Measurements from ENCODE around the gene EVA1A. TPM values are rescaled to one million over a fixed set of nuclear protein-coding genes. Genes with fewer than 3 reads are reported as not detected.
A peak's percentile ranks its signal among the peaks of the same experiment; 100 is the strongest.

The EVA1A gene
- total RNA-seq, 1 donor from 2014 or later = 19.0 TPM

GRCh38 chr2:75494137-75494769 lies 66.5 kb downstream of the EVA1A start:
- Histone ChIP-seq H3K79me2 (ENCODE audit: insufficient read depth, low read length) (peaks cover 61% of the 10 kb centered on the region), H4K20me1 (ENCODE audit: insufficient read depth, low read length) (peaks cover 50% of the 10 kb centered on the region), H3K4me2 (ENCODE audit: low read length) (no peak overlapping the region), H3K27ac (ENCODE audit: low read depth, low read length) (no peak overlapping the region), H3K27me3 (ENCODE audit: insufficient read depth, low read length) (no peaks in the 10 kb centered on the region), H2AFZ (ENCODE audit: low read depth, low read length) (no peak overlapping the region), H3K4me3 (ENCODE audit: insufficient read depth, low read depth, low read length) (no peak overlapping the region), H3K4me1 (ENCODE audit: insufficient read depth, low read length) (peaks cover 5% of the 10 kb centered on the region), H3K9me3 (ENCODE audit: insufficient read depth, low read depth, low read length) (no peaks in the 10 kb centered on the region), H3K9ac (ENCODE audit: low read length) (no peak overlapping the region), H3K36me3 (ENCODE audit: insufficient read depth, low read length) (peaks cover 22% of the 10 kb centered on the region)
- TF ChIP-seq EZH2 (IDR thresholded peaks at IDR 0.05; ENCODE audit: insufficient read depth, low read length) (no peak), CTCF (IDR thresholded peaks at IDR 0.05; ENCODE audit: insufficient read depth, low read depth, low read length) (no peak)
- Mint-ChIP-seq H3K9me3 (ENCODE audit: unreplicated experiment) (no peaks in the 10 kb centered on the region), H3K27me3 (ENCODE audit: low read depth, unreplicated experiment) (no peaks in the 10 kb centered on the region), H3K27ac (ENCODE audit: unreplicated experiment) (no peak overlapping the region), H3K4me1 (ENCODE audit: low read depth, unreplicated experiment) (peaks cover 3% of the 10 kb centered on the region), H3K36me3 (ENCODE audit: low read depth, unreplicated experiment) (peaks cover 20% of the 10 kb centered on the region), H3K4me3 (ENCODE audit: unreplicated experiment) (no peak overlapping the region)
- no peak for DNase-seq (ENCODE audit: low read depth)
- FAIRE-seq = no peak

DNA sequence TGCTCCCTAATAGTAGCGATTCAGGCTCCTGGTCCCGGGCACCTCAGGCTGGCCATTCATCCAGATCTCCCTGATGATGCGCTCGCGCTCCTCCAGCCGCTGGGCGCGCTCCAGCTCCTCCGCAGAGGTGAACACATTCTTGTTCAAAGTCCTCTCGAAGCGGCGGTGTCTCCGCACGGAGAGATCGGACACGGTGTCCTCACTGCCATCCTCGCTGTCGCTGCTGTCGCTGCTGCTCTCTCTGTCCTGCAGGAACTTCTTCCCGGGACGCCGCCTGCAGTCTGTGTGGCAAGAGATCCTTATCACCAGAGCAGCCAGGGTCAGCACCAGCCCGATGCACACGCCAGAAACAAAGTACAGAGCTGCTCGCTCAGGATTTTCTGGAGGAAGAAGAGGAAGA lies 67.5 kb downstream of the EVA1A start:
- no peaks in the 10 kb centered on the region for H3K9me3 Mint-ChIP-seq (ENCODE audit: unreplicated experiment)
- no peak overlapping the region for H3K4me3 ChIP-seq (ENCODE audit: insufficient read depth, low read depth, low read length)
- FAIRE-seq = no peak
- H3K27me3 ChIP-seq (ENCODE audit: insufficient read depth, low read length) = no peaks in the 10 kb centered on the region
- H3K4me1 Mint-ChIP-seq (ENCODE audit: low read depth, unreplicated experiment) = peaks cover 3% of the 10 kb centered on the region
- H3K4me2 ChIP-seq (ENCODE audit: low read length) = no peak overlapping the region
- no peaks in the 10 kb centered on the region for H3K27me3 Mint-ChIP-seq (ENCODE audit: low read depth, unreplicated experiment)
- TF ChIP-seq CTCF (IDR thresholded peaks at IDR 0.05; ENCODE audit: insufficient read depth, low read depth, low read length) (no peak), EZH2 (IDR thresholded peaks at IDR 0.05; ENCODE audit: insufficient read depth, low read length) (no peak)
- peaks cover 46% of the 10 kb centered on the region for H4K20me1 ChIP-seq (ENCODE audit: insufficient read depth, low read length)
- no peak overlapping the region for H3K27ac Mint-ChIP-seq (ENCODE audit: unreplicated experiment)
- peaks cover 22% of the 10 kb centered on the region for H3K36me3 ChIP-seq (ENCODE audit: insufficient read depth, low read length)
- H2AFZ ChIP-seq (ENCODE audit: low read depth, low read length) = no peak overlapping the region
- DNase-seq (ENCODE audit: low read depth) = no peak
- no peak overlapping the region for H3K4me3 Mint-ChIP-seq (ENCODE audit: unreplicated experiment)
- H3K27ac ChIP-seq (ENCODE audit: low read depth, low read length) = no peak overlapping the region
- H3K9me3 ChIP-seq (ENCODE audit: insufficient read depth, low read depth, low read length) = no peaks in the 10 kb centered on the region
- H3K9ac ChIP-seq (ENCODE audit: low read length) = no peak overlapping the region
- peaks cover 51% of the 10 kb centered on the region for H3K79me2 ChIP-seq (ENCODE audit: insufficient read depth, low read length)
- H3K36me3 Mint-ChIP-seq (ENCODE audit: low read depth, unreplicated experiment) = peaks cover 22% of the 10 kb centered on the region
- H3K4me1 ChIP-seq (ENCODE audit: insufficient read depth, low read length) = peaks cover 5% of the 10 kb centered on the region

DNA sequence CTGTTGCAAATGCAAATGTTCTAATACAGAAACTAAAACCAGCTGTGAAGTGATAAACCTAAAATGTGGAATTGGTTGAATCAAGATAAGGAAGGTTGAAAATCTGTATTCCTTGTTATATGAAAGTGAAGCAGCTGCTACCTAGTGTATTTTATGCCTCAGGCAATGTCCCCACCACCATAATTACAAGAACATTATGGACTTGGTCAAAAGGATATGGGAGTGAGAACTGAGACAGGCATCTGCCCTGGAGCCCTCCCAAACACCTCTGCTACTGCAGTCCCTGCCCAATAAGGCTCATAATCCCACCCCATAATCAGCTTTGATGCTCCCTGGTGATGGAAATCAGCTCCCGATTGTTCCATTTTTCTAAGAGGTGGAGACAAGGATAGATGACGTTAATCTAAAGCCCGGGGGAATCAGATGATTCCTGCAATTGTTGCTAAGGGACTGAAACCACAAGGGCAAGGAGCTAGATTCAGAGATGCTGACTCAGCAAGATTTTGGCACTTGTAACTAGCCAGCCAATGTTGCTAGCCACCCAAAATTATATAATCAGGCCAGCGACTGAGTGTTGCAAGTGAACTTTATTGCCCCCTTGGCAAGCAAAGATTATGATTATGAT lies 69.5 kb downstream of the EVA1A start:
- peaks cover 31% of the 10 kb centered on the region for H3K79me2 ChIP-seq (ENCODE audit: insufficient read depth, low read length)
- H4K20me1 ChIP-seq (ENCODE audit: insufficient read depth, low read length) = peaks cover 41% of the 10 kb centered on the region
- H3K27ac ChIP-seq (ENCODE audit: low read depth, low read length) = no peak overlapping the region
- H3K9ac ChIP-seq (ENCODE audit: low read length) = no peak overlapping the region
- H3K4me1 ChIP-seq (ENCODE audit: insufficient read depth, low read length) = peaks cover 5% of the 10 kb centered on the region
- peaks cover 3% of the 10 kb centered on the region for H3K9me3 Mint-ChIP-seq (ENCODE audit: unreplicated experiment)
- no peak for TF ChIP-seq CTCF (IDR thresholded peaks at IDR 0.05; ENCODE audit: insufficient read depth, low read depth, low read length)
- TF ChIP-seq EZH2 (IDR thresholded peaks at IDR 0.05; ENCODE audit: insufficient read depth, low read length) = no peak
- H3K27me3 ChIP-seq (ENCODE audit: insufficient read depth, low read length) = no peaks in the 10 kb centered on the region
- H2AFZ ChIP-seq (ENCODE audit: low read depth, low read length) = no peak overlapping the region
- H3K4me3 ChIP-seq (ENCODE audit: insufficient read depth, low read depth, low read length) = no peak overlapping the region
- H3K4me3 Mint-ChIP-seq (ENCODE audit: unreplicated experiment) = no peak overlapping the region
- no peaks in the 10 kb centered on the region for H3K27me3 Mint-ChIP-seq (ENCODE audit: low read depth, unreplicated experiment)
- DNase-seq (ENCODE audit: low read depth) (peak; percentile 95), FAIRE-seq (no peak)
- H3K9me3 ChIP-seq (ENCODE audit: insufficient read depth, low read depth, low read length) = no peaks in the 10 kb centered on the region
- peaks cover 22% of the 10 kb centered on the region for H3K36me3 Mint-ChIP-seq (ENCODE audit: low read depth, unreplicated experiment)
- no peaks in the 10 kb centered on the region for H3K4me1 Mint-ChIP-seq (ENCODE audit: low read depth, unreplicated experiment)
- H3K4me2 ChIP-seq (ENCODE audit: low read length) = no peak overlapping the region
- no peak overlapping the region for H3K27ac Mint-ChIP-seq (ENCODE audit: unreplicated experiment)
- H3K36me3 ChIP-seq (ENCODE audit: insufficient read depth, low read length) = peaks cover 22% of the 10 kb centered on the region
